Measurements from ENCODE around the gene COL18A1.

The COL18A1 gene

DNA sequence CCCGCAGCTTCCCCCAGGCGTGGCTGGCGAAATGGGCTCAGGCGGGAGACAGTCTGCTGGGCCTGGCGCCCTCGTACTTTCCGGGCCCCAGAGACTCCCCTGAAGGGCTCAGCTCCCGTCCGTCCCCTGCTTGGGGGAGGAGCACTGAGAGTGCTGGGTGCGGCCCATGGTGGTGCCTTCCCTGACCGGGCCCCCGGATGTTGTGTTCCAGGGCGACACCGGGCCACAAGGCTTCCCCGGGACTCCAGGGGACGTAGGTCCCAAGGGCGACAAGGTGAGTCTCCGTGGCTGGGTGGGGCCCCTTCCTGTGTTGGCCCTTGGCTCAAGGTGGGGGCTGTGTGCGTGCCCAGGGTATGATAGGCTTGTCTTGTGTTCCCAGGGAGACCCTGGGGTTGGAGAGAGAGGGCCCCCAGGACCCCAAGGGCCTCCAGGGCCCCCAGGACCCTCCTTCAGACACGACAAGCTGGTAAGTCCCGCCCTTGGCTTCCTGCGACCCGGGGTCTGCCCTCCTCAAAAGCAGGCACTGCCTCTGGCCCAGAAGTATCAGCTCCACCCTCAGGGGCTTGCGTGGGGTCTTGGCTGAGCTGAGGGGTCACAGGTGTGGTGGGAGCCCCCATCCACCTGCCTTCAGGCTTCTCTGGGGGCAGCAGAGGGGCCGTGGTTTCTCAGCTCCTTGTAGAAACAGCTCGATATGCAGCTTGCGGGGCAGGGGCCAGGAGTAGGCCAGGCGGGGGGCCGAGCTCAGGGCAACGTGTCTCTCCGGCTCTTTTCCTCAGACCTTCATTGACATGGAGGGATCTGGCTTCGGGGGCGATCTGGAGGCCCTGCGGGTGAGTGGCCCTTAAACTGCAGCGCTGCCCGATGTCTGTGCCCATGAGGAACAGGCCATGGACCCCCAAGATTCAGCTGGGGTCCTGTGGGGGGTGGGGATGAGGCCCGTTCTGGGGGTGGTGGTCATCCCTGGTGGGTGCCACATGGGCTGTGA is 75.0 kb downstream of the COL18A1 start:
- ChIA-PET CTCF (interaction anchor here (1.0 kb wide), 1 partner anchor 340 kb away, joined by 4 read pairs; no protein-coding TSS in a partner anchor), POLR2A (no interaction called here)
- TF ChIP-seq, protein P1, sequence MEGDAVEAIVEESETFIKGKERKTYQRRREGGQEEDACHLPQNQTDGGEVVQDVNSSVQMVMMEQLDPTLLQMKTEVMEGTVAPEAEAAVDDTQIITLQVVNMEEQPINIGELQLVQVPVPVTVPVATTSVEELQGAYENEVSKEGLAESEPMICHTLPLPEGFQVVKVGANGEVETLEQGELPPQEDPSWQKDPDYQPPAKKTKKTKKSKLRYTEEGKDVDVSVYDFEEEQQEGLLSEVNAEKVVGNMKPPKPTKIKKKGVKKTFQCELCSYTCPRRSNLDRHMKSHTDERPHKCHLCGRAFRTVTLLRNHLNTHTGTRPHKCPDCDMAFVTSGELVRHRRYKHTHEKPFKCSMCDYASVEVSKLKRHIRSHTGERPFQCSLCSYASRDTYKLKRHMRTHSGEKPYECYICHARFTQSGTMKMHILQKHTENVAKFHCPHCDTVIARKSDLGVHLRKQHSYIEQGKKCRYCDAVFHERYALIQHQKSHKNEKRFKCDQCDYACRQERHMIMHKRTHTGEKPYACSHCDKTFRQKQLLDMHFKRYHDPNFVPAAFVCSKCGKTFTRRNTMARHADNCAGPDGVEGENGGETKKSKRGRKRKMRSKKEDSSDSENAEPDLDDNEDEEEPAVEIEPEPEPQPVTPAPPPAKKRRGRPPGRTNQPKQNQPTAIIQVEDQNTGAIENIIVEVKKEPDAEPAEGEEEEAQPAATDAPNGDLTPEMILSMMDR (IDR thresholded peaks at IDR 0.05; ENCODE audit: control extremely low read depth, extremely low read depth, low read depth, missing control alignments) = no peak
- DNase-seq (ENCODE audit: extremely low spot score) = no peak

DNA sequence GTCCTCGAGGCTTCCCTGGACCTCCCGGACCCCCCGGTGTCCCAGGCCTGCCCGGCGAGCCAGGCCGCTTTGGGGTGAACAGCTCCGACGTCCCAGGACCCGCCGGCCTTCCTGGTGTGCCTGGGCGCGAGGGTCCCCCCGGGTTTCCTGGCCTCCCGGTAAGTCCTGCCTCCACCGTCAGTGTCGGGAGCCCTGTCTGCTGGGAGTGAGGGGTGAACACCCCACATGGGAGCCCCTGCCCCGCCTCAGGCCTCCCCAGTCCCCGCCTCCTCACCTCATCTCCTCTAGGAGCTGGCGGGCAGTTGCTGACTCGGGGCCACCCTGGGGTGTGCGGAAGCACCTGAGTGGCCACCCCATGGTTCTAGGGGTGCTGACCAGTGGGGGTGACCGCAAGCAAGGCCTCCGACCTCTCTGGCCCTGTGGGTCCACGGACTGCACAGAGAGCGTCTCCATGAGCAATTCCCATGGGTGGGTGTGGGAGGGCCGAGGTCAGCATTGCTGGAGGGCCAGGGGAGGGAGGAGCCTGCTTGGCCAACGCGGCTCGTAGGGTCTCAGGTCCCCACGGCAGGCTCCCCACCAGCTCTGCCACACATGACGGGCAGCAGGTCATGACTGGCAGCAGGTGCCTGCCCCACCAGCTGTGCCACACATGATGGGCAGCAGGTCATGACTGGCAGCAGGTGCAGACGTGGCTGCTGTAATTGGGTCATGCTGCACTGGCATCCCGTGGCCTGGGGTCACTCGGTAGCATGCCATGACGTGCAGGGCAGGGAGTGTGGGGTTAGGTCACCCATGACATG is 75.9 kb downstream of the COL18A1 start:
- no peak for DNase-seq (ENCODE audit: extremely low spot score)
- TF ChIP-seq, protein P1 (IDR thresholded peaks at IDR 0.05; ENCODE audit: control extremely low read depth, extremely low read depth, low read depth, missing control alignments) = no peak
- CTCF ChIA-PET = interaction anchor here (1.0 kb wide), 1 partner anchor 339 kb away, joined by 4 read pairs; no protein-coding TSS in a partner anchor
- POLR2A ChIA-PET = no interaction called here

DNA sequence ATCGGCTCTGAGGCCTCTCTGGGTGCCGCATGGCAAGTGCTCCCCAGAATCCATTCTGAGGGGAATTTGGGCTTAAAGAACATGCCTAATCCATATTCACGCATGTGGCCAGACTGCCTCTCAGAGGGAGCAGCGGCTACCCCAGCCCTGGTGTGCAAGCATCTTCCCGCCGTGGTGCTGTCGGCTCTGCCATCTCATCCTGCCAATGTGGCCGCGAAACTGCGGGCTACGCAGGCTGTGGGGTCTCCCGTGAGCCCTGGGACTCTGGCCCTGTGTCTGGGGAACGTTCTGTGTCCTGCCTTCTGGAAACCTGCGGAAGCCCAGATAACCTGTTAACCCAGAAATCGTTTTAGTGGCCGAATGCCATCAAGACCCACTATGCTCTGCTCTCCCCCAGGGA is 76.6 kb downstream of the COL18A1 start:
- ChIA-PET CTCF (no interaction called here), POLR2A (no interaction called here)
- TF ChIP-seq, protein P1 (IDR thresholded peaks at IDR 0.05; ENCODE audit: control extremely low read depth, extremely low read depth, low read depth, missing control alignments) = no peak
- no peak for DNase-seq (ENCODE audit: extremely low spot score)

DNA sequence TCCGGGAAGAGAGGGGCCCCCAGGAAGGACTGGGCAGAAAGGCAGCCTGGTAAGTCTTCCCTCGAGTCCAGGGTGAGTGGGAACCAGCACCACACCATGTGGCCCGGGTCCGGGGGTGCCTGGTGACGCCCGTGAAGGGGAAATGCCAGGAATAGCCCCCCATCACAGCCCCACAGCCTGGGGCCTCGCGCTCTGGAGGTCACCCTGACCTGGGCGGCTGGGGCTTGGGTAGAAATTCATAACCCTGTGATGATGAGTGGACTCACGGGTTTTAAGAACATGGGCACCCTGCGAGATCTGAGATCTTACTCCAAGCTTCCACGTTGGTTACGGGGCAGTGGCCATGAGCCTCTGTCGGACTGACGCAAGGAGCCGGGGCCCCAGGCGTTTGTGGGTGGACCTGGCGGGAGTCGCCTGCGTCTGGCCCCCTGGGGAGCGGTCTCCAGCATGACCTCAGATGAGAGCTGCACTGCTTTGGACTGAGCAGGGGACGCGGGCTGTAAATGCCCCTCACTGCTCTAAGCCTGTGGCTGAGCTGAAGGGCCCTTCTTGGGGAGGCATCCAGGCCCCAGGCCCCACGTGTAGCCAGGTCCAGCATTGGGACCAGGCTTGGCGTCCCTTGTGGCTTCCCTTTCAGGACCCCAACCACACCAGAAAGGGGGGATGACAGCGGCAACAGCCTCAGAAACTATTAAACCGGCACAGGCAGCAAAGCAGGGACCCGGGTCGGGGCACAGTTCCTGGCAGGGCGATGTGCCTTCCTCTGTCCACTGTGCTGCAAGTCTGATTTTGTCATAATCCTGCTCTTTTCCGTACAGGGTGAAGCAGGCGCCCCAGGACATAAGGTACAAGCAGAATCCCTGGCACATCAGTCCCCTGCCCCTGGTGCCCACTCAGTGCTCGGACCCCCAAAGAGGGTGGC is 77.3 kb downstream of the COL18A1 start:
- TF ChIP-seq, protein P1 (IDR thresholded peaks at IDR 0.05; ENCODE audit: control extremely low read depth, extremely low read depth, low read depth, missing control alignments) = no peak
- ChIA-PET POLR2A (no interaction called here), CTCF (interaction anchor here (1.0 kb wide), 1 partner anchor 339 kb away, joined by 4 read pairs; no protein-coding TSS in a partner anchor)
- no peak for DNase-seq (ENCODE audit: extremely low spot score)

DNA sequence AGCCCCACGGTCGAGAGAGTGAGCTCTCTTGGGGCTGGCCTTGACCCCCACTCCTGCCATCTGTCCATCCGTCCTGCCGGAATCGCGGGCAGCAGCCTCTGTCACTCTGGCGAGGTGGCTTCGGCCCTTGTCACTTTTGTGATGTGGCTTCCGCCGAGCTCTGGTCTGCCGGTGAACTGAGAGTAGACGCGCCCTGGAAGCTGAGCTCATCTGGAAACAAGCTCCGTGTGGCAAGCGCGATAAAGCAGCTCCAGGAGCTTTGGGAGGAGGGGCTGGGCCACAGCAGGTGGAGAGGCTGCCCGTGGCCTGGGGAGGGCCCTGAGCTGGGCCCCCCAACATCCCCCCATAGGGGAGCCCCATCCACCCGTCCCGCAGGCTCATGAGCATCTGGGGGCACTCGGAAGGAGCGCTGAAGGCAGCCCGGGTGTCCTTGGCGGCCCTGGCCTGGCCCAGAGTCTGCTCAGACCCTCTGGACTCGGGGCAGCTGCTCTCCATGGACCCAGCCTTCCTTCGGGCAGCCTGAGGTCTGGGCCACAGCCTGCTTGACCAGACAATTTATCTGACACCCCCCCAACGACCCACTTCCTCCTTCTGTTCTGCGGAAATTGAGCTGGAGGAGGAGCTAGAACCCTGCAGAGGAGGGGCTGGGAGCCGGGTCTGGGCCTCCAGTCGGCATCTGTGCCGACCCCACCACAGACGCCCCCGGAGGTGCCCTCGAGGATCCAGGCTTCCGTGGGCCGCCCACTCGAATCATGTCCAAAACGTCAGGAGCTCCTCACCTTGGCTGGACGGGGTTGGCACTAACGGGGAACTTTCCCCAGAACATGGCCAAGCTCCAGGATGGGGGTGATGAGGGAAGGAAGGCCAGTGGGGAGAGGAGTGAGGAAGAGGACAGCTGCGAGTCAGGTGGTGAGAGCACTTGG is 78.2 kb downstream of the COL18A1 start:
- CTCF ChIA-PET = interaction anchor here (1.0 kb wide), 1 partner anchor 338 kb away, joined by 4 read pairs; no protein-coding TSS in a partner anchor
- POLR2A ChIA-PET = no interaction called here
- TF ChIP-seq, protein P1 (IDR thresholded peaks at IDR 0.05; ENCODE audit: control extremely low read depth, extremely low read depth, low read depth, missing control alignments) = no peak
- DNase-seq (ENCODE audit: extremely low spot score) = no peak

All from GM10248 (cell line).